Liver (tissue), 9 donors: ENCODE data around the gene PLA2G4D. TPM values are rescaled to one million over a fixed set of nuclear protein-coding genes. Genes with fewer than 3 reads are reported as not detected.

Experiments
- DNase-seq: peaks from one replicate; pipeline ENCODE4 v3.0.0-alpha.2; 2017; ENCODE audit warnings: low spot score
- H3K27ac ChIP-seq, 2 donors: one replicate each; pipeline ENCODE4 v1.7.0; 2013; ENCODE audit warnings: inconsistent platforms in 2 of 2, low read length in 2 of 2, control low read depth in 1 of 2, low read depth in 1 of 2, mild to moderate bottlenecking in 1 of 2
- H3K27me3 ChIP-seq, 4 donors: one replicate each; pipeline versions ENCODE4 v1.6.1 to v1.7.0; 2013; ENCODE audit warnings: low read length in 3 of 4, inconsistent platforms in 1 of 4, mild to moderate bottlenecking in 1 of 4, moderate library complexity in 1 of 4; ENCODE audit not compliant: control insufficient read depth in 4 of 4, insufficient read depth in 4 of 4
- H3K36me3 ChIP-seq, 4 donors: one replicate each; pipeline versions ENCODE4 v1.6.1 to v1.7.0; 2013; ENCODE audit warnings: low read length in 3 of 4, mild to moderate bottlenecking in 3 of 4, low read depth in 1 of 4, moderate library complexity in 1 of 4; ENCODE audit not compliant: control insufficient read depth in 4 of 4, insufficient read depth in 3 of 4
- H3K4me1 ChIP-seq, 4 donors: one replicate each; pipeline versions ENCODE4 v1.6.1 to v1.7.0; 2013; ENCODE audit warnings: low read length in 3 of 4, mild to moderate bottlenecking in 3 of 4, moderate library complexity in 1 of 4; ENCODE audit not compliant: control insufficient read depth in 4 of 4, insufficient read depth in 4 of 4
- H3K4me3 ChIP-seq, 3 donors: one replicate each; pipeline versions ENCODE4 v1.6.1 to v1.7.0; 2013; ENCODE audit warnings: low read length in 3 of 3, control low read depth in 1 of 3, low read depth in 1 of 3, mild to moderate bottlenecking in 1 of 3
- H3K9ac ChIP-seq, 2 donors: one replicate each; pipeline ENCODE4 v1.7.0; 2013; ENCODE audit warnings: low read length in 2 of 2, mild to moderate bottlenecking in 2 of 2, moderate library complexity in 2 of 2, control low read depth in 1 of 2, low read depth in 1 of 2
- H3K9me3 ChIP-seq, 4 donors: one replicate each; pipeline versions ENCODE4 v1.6.1 to v1.7.0; 2013; ENCODE audit warnings: low read length in 3 of 4; ENCODE audit not compliant: control insufficient read depth in 4 of 4
- EGR1 ChIP-seq, 2 donors: IDR thresholded peaks; 2 replicates each; pipeline ENCODE4 v1.6.1; 2016 to 2018; ENCODE audit warnings: antibody characterized with exemption in 2 of 2, low read depth in 2 of 2
- FOXA1 ChIP-seq: IDR thresholded peaks from 2 replicates; pipeline ENCODE4 v1.6.1; 2016; ENCODE audit warnings: antibody characterized with exemption
- FOXA2 ChIP-seq: IDR thresholded peaks from 2 replicates; pipeline ENCODE4 v1.6.1; 2016; ENCODE audit warnings: antibody characterized with exemption
- GABPA ChIP-seq, 2 donors: IDR thresholded peaks in 1 of 2; conservative IDR thresholded peaks in 1 of 2; 2 replicates each; pipeline ENCODE4 v1.6.1; 2016; ENCODE audit warnings: antibody characterized with exemption in 2 of 2, mild to moderate bottlenecking in 1 of 2, moderate library complexity in 1 of 2
- HNF4A ChIP-seq, 2 donors: conservative IDR thresholded peaks; 2 replicates each; pipeline ENCODE4 v1.6.1; 2016; ENCODE audit warnings: antibody characterized with exemption in 2 of 2, mild to moderate bottlenecking in 2 of 2
- HNF4G ChIP-seq: IDR thresholded peaks from 2 replicates; pipeline ENCODE4 v1.6.1; 2016; ENCODE audit warnings: antibody characterized with exemption
- JUND ChIP-seq, 2 donors: IDR thresholded peaks; 2 replicates each; pipeline ENCODE4 v1.6.1; 2016; ENCODE audit warnings: antibody characterized with exemption in 2 of 2
- NR2F2 ChIP-seq: IDR thresholded peaks from 2 replicates; pipeline ENCODE4 v1.6.1; 2016; ENCODE audit warnings: antibody characterized with exemption
- RAD21 ChIP-seq, 2 donors: IDR thresholded peaks; 2 replicates each; pipeline ENCODE4 v1.6.1; 2016; ENCODE audit warnings: antibody characterized with exemption in 2 of 2, mild to moderate bottlenecking in 2 of 2
- RXRA ChIP-seq, 2 donors: IDR thresholded peaks; 2 replicates each; pipeline ENCODE4 v1.6.1; 2017 to 2018; ENCODE audit warnings: antibody characterized with exemption in 2 of 2, mild to moderate bottlenecking in 1 of 2
- SP1 ChIP-seq: IDR thresholded peaks from 2 replicates; pipeline ENCODE4 v1.6.1; 2018; ENCODE audit warnings: antibody characterized with exemption, mild to moderate bottlenecking
- TAF1 ChIP-seq: conservative IDR thresholded peaks from 2 replicates; pipeline ENCODE4 v1.6.1; 2016; ENCODE audit warnings: antibody characterized with exemption, mild to moderate bottlenecking
- YY1 ChIP-seq: IDR thresholded peaks from 2 replicates; pipeline ENCODE4 v1.6.1; 2016; ENCODE audit warnings: antibody characterized with exemption, mild to moderate bottlenecking
- WGBS: extraction: QIAGEN DNeasy Blood & Tissue Kit; methylation state at CpG from one replicate; pipeline ENCODE4 v1.1.7; 2013; 5-methylcytosine and 5-hydroxymethylcytosine counted together
- polyA plus RNA-seq, 2 donors: library from polyadenylated mRNA; stranded (reverse) in 1 of 2; unstranded in 1 of 2; fragments of 200-250 nt in 1 of 2; fragments of >200 nt in 1 of 2; fragmentation: Nextera tagmentation in 1 of 2; extraction: Ambion mirVana in 1 of 2; gene quantifications; one replicate each; pipeline versions ENCODE4 v1.2.1 to v1.2.3, GENCODE V29; 2013 to 2015
- total RNA-seq, 2 donors: library from RNA; depleted of rRNA; stranded (reverse); fragments of >200 nt; gene quantifications; one replicate each; pipeline ENCODE4 v1.2.3, GENCODE V29; 2014
- TF ChIP-seq, protein P1 (sequence below): IDR thresholded peaks from 2 replicates; pipeline ENCODE4 v1.6.1; 2016; ENCODE audit warnings: antibody characterized with exemption
- TF ChIP-seq, protein P2 (sequence below): IDR thresholded peaks from 2 replicates; pipeline ENCODE4 v1.6.1; 2016; ENCODE audit warnings: antibody characterized with exemption
- TF ChIP-seq, protein P3 (sequence below): fragments of 150-350 bp; IDR thresholded peaks from 2 replicates; pipeline ENCODE4 v1.5.1; 2017; ENCODE audit warnings: improper control_type of control experiment, low read depth, low read length; ENCODE audit not compliant: missing input control
- TF ChIP-seq, protein P4 (sequence below): IDR thresholded peaks from 2 replicates; pipeline ENCODE4 v1.6.1; 2016; ENCODE audit warnings: antibody characterized with exemption, mild to moderate bottlenecking
- TF ChIP-seq, protein P5 (sequence below): IDR thresholded peaks from 2 replicates; pipeline ENCODE4 v1.6.1; 2016; ENCODE audit warnings: antibody characterized with exemption
- donor health status: healthy.
- donor health status: healthy.
- donor health status: healthy.
- donor health status: healthy.
- donor health status: healthy.

PLA2G4D gene
- total and polyA plus RNA-seq, 4 donors: not detected

DNA sequence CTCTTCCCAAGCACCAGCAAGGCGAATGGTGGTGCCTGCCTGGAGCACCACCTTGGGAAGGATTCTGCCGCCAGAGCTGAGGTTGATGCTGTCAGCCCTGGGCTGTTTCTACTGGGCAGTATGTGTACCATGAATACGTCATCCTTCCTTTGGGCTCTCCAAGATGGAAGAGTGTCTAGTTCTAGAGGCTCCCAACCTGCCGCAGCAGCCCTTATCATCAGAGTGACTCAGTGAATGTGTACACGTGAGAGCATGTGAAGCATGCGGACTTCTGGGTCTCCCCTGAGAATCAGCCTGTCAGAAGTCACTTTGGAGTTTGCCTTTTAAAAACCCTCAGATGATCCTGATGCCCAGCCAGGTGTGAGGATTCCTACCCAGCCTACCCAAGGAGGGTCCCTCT is 20.9 kb downstream of the PLA2G4D start:
- Histone ChIP-seq H3K36me3 (no peaks in the 10 kb centered on the region), H3K9me3 (no peaks in the 10 kb centered on the region), H3K27ac (no peak overlapping the region), H3K9ac (no peak overlapping the region), H3K4me1 (no peaks in the 10 kb centered on the region), H3K4me3 (no peak overlapping the region), H3K27me3 (no peaks in the 10 kb centered on the region)
- DNase-seq: no peak
- no peak for TF ChIP-seq RAD21 (IDR thresholded peaks at IDR 0.05)
- no peak for TF ChIP-seq RXRA (IDR thresholded peaks at IDR 0.05)
- TF ChIP-seq, protein P1, sequence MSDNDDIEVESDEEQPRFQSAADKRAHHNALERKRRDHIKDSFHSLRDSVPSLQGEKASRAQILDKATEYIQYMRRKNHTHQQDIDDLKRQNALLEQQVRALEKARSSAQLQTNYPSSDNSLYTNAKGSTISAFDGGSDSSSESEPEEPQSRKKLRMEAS: no peak
- no peak for TF ChIP-seq HNF4G
- TF ChIP-seq SP1: no peak
- no peak for TF ChIP-seq YY1
- no peak for TF ChIP-seq TAF1
- TF ChIP-seq, protein P2, sequence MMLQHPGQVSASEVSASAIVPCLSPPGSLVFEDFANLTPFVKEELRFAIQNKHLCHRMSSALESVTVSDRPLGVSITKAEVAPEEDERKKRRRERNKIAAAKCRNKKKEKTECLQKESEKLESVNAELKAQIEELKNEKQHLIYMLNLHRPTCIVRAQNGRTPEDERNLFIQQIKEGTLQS: no peak
- TF ChIP-seq FOXA1: no peak
- TF ChIP-seq GABPA (IDR thresholded peaks at IDR 0.05 in 1 of 2, conservative IDR thresholded peaks at IDR 0.05 in 1 of 2): no peak
- TF ChIP-seq, protein P3, sequence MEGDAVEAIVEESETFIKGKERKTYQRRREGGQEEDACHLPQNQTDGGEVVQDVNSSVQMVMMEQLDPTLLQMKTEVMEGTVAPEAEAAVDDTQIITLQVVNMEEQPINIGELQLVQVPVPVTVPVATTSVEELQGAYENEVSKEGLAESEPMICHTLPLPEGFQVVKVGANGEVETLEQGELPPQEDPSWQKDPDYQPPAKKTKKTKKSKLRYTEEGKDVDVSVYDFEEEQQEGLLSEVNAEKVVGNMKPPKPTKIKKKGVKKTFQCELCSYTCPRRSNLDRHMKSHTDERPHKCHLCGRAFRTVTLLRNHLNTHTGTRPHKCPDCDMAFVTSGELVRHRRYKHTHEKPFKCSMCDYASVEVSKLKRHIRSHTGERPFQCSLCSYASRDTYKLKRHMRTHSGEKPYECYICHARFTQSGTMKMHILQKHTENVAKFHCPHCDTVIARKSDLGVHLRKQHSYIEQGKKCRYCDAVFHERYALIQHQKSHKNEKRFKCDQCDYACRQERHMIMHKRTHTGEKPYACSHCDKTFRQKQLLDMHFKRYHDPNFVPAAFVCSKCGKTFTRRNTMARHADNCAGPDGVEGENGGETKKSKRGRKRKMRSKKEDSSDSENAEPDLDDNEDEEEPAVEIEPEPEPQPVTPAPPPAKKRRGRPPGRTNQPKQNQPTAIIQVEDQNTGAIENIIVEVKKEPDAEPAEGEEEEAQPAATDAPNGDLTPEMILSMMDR: no peak
- no peak for TF ChIP-seq HNF4A (conservative IDR thresholded peaks at IDR 0.05)
- TF ChIP-seq, protein P4, sequence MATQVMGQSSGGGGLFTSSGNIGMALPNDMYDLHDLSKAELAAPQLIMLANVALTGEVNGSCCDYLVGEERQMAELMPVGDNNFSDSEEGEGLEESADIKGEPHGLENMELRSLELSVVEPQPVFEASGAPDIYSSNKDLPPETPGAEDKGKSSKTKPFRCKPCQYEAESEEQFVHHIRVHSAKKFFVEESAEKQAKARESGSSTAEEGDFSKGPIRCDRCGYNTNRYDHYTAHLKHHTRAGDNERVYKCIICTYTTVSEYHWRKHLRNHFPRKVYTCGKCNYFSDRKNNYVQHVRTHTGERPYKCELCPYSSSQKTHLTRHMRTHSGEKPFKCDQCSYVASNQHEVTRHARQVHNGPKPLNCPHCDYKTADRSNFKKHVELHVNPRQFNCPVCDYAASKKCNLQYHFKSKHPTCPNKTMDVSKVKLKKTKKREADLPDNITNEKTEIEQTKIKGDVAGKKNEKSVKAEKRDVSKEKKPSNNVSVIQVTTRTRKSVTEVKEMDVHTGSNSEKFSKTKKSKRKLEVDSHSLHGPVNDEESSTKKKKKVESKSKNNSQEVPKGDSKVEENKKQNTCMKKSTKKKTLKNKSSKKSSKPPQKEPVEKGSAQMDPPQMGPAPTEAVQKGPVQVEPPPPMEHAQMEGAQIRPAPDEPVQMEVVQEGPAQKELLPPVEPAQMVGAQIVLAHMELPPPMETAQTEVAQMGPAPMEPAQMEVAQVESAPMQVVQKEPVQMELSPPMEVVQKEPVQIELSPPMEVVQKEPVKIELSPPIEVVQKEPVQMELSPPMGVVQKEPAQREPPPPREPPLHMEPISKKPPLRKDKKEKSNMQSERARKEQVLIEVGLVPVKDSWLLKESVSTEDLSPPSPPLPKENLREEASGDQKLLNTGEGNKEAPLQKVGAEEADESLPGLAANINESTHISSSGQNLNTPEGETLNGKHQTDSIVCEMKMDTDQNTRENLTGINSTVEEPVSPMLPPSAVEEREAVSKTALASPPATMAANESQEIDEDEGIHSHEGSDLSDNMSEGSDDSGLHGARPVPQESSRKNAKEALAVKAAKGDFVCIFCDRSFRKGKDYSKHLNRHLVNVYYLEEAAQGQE: no peak
- TF ChIP-seq, protein P5, sequence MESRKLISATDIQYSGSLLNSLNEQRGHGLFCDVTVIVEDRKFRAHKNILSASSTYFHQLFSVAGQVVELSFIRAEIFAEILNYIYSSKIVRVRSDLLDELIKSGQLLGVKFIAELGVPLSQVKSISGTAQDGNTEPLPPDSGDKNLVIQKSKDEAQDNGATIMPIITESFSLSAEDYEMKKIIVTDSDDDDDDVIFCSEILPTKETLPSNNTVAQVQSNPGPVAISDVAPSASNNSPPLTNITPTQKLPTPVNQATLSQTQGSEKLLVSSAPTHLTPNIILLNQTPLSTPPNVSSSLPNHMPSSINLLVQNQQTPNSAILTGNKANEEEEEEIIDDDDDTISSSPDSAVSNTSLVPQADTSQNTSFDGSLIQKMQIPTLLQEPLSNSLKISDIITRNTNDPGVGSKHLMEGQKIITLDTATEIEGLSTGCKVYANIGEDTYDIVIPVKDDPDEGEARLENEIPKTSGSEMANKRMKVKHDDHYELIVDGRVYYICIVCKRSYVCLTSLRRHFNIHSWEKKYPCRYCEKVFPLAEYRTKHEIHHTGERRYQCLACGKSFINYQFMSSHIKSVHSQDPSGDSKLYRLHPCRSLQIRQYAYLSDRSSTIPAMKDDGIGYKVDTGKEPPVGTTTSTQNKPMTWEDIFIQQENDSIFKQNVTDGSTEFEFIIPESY: no peak
- TF ChIP-seq JUND (IDR thresholded peaks at IDR 0.05): no peak
- TF ChIP-seq NR2F2: no peak
- TF ChIP-seq EGR1 (IDR thresholded peaks at IDR 0.05; ENCODE audit: low read depth in 2 of 2): no peak
- no peak for TF ChIP-seq FOXA2
- WGBS: 92% methylated on average over 6 of the region's 6 CpGs
